OCI-LY3 (cell line): ENCODE results near the gene CCDC83.

Source experiments
- EZH2phosphoT487 ChIP-seq: fragments of 200-600 bp; shearing (Covaris generic); IDR thresholded peaks from 2 replicates; pipeline ENCODE4 v1.6.1; 2018; ENCODE audit warnings: antibody characterized with exemption, mixed run types, low read depth
- TF ChIP-seq, protein P1 (sequence below): fragments of 200-600, 300-600 bp; sonication (generic); IDR thresholded peaks from 2 replicates; pipeline ENCODE4 v1.5.1; 2014; ENCODE audit warnings: antibody characterized with exemption, low read length, low read depth

DNA sequence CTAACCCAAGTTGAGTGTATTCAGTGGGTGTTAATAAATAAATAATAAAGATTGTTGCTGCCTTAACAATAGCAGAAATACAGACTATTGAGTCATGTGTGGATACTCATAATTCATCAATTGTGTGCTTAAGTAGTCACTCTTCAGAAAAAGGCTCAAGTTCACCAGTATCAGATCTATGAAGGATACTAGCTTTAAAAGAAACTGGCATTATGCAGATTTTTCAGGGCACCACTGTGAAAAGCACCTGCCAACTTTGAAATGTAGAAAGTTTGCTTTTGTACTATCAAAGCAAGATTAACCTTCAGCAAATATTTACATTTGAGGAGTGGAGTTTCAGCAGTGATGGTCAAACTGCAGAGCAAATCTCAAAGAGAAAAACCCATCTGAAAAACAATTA is 24.1 kb upstream of the CCDC83 start:
- TF ChIP-seq, protein P1, sequence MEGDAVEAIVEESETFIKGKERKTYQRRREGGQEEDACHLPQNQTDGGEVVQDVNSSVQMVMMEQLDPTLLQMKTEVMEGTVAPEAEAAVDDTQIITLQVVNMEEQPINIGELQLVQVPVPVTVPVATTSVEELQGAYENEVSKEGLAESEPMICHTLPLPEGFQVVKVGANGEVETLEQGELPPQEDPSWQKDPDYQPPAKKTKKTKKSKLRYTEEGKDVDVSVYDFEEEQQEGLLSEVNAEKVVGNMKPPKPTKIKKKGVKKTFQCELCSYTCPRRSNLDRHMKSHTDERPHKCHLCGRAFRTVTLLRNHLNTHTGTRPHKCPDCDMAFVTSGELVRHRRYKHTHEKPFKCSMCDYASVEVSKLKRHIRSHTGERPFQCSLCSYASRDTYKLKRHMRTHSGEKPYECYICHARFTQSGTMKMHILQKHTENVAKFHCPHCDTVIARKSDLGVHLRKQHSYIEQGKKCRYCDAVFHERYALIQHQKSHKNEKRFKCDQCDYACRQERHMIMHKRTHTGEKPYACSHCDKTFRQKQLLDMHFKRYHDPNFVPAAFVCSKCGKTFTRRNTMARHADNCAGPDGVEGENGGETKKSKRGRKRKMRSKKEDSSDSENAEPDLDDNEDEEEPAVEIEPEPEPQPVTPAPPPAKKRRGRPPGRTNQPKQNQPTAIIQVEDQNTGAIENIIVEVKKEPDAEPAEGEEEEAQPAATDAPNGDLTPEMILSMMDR: no peak
- no peak for TF ChIP-seq EZH2phosphoT487
